Upper lobe of left lung (tissue), 4 donors: Measurements from ENCODE around the gene PSG1.

Experiments used
- POLR2AphosphoS5 ChIP-seq, 2 donors: sonication (generic); formaldehyde crosslinking; IDR thresholded peaks; one replicate each; pipeline ENCODE4 v1.5.1; 2017; ENCODE audit warnings: antibody characterized with exemption in 2 of 2
- TF ChIP-seq, protein P1 (sequence below), 6 experiments: fragments of 450-650 bp in 4 of 6; fragments of 200-600 bp in 2 of 6; sonication (generic) in 2 of 6; IDR thresholded peaks; one replicate each; pipeline ENCODE4 v1.5.1; 2016 to 2019; ENCODE audit warnings: antibody characterized with exemption in 6 of 6

DNA sequence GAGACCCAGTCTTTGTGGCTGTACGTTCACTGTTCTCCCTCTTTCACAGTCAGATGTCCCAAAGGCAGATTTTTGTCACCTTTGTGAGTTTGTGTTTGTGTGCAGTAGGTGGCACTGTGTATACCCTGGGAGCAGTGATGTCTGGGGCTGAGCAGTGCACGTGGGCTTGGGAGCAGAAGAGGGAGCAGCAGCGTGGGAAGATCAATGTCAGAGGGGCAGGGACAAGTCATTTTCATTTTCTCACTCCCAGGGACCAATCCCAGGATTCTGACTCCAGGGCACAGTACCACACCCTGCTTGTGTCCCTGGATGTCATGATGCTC, 40.2 kb upstream of the PSG1 start:
- TF ChIP-seq, protein P1, sequence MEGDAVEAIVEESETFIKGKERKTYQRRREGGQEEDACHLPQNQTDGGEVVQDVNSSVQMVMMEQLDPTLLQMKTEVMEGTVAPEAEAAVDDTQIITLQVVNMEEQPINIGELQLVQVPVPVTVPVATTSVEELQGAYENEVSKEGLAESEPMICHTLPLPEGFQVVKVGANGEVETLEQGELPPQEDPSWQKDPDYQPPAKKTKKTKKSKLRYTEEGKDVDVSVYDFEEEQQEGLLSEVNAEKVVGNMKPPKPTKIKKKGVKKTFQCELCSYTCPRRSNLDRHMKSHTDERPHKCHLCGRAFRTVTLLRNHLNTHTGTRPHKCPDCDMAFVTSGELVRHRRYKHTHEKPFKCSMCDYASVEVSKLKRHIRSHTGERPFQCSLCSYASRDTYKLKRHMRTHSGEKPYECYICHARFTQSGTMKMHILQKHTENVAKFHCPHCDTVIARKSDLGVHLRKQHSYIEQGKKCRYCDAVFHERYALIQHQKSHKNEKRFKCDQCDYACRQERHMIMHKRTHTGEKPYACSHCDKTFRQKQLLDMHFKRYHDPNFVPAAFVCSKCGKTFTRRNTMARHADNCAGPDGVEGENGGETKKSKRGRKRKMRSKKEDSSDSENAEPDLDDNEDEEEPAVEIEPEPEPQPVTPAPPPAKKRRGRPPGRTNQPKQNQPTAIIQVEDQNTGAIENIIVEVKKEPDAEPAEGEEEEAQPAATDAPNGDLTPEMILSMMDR (IDR thresholded peaks at IDR 0.05), result no peak
- TF ChIP-seq POLR2AphosphoS5 (IDR thresholded peaks at IDR 0.05), result no peak
